ENCODE measurements around the gene DCPS.
"Not testable (repeated sequence)": the region's sequence is repeated elsewhere in the genome, so short reads cannot be mapped to it uniquely, and the experiment has no call there.

The DCPS gene

DNA sequence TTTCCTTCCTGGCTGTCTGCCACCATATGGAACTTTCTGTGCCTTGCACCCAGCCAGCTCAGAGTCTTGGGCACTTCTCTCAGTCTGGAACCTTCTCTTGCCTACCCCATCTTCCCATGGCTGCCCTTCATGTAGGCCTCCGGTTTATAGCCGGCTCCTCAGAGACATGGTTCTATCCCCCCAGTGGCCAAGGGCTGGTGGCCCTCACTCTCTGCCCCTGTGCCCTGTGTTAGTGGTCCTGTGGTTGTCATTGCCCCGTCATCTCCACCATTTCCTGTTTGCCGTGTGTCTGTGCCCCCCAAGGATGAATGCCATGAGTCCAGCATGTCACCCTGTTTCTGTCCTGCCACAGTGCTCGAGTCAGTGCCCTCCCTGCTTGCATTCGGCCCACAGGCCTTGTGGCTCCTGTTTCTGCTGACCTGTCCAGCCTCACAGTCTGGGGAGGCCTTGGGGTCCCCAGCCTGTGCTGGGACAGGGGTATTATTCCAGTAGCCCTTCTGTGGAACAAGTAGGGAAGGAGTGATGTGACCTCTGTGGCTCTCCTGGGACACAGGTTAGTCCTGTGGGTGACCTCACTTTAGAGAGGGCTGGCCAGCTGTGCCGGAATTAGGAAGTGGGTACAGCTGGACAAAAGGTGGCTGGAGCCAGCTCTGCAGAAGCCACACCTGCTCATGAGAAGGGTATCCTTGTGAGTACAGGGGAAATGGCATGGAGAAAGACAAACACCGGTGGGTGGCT is 82.3 kb downstream of the DCPS start:
- H3K4me3 ChIP-seq (ENCODE audit: low read length): no peak overlapping the region
- no peak for DNase-seq (ENCODE audit: low read depth)
- TF ChIP-seq, protein P1, sequence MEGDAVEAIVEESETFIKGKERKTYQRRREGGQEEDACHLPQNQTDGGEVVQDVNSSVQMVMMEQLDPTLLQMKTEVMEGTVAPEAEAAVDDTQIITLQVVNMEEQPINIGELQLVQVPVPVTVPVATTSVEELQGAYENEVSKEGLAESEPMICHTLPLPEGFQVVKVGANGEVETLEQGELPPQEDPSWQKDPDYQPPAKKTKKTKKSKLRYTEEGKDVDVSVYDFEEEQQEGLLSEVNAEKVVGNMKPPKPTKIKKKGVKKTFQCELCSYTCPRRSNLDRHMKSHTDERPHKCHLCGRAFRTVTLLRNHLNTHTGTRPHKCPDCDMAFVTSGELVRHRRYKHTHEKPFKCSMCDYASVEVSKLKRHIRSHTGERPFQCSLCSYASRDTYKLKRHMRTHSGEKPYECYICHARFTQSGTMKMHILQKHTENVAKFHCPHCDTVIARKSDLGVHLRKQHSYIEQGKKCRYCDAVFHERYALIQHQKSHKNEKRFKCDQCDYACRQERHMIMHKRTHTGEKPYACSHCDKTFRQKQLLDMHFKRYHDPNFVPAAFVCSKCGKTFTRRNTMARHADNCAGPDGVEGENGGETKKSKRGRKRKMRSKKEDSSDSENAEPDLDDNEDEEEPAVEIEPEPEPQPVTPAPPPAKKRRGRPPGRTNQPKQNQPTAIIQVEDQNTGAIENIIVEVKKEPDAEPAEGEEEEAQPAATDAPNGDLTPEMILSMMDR (IDR thresholded peaks at IDR 0.05; ENCODE audit: insufficient read depth, low read depth, low read length, missing control alignments): no peak

DNA sequence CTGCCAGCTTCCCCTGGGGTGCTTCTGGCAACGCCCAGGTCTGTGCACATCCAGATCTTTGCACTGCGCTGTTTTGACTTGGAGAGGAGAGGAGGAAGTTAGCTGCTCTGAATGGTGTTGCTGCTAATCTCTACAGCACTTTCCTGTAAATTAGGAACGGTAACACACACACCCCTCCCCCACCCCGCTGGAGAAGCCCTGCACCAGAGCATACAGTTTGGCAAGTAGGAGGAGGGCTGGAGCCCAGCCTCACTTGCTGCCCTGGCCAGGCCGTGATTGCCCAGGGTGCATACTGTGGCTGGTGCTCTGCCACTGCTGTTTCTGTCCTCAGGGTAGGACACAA is 82.8 kb downstream of the DCPS start:
- DNase-seq (ENCODE audit: low read depth): peak; percentile 37
- H3K4me3 ChIP-seq (ENCODE audit: low read length): not testable (repeated sequence)

DNA sequence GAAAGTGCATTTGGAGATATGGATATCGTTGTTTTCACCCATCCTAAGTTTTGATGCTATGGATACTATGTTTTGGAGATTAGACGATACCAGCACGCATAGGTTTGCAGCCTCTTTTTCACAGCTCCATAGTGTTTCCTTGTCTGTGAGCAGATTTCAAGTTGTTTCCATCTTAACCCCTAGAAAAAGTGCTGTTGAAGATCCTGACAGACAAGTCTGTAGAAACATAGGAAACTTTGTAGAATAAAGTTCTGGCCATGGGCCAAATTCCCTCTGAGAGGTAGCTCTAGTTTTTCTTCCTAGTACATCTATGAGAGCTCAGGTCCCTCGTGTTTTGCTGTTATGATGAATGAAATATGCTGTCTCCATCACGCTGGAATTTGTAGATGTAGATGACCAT is 84.0 kb downstream of the DCPS start:
- no peak for DNase-seq (ENCODE audit: low read depth)
- TF ChIP-seq, protein P1 (IDR thresholded peaks at IDR 0.05; ENCODE audit: insufficient read depth, low read depth, low read length, missing control alignments): no peak
- no peak overlapping the region for H3K4me3 ChIP-seq (ENCODE audit: low read length)

DNA sequence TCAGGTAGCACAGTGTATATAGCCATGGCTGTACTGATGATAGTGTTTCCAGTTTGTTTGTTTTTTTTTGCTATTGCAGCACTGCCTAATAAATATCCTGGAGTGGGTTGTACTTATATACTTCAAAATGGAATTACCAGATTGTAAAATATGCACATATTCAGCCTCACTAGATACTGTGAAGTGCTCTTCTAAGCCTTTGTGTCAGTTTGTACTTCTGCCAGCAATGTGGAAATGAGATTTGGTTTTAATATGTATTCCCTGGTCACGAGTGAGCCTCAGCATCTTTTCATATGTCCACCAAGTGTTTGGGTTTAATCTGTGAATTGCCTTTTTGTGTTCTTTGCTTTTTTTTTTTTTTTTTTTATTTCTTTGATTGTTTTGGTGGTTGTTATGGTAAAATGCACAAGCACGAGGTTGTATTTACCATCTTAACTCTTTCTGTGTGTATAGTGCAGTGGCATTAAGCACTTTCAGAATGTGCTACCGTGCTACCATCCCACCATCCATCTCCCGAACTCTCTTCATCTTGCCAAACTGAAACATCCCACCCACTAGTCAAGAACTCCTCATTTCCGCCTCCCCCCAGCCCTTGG is 86.5 kb downstream of the DCPS start:
- TF ChIP-seq, protein P1 (IDR thresholded peaks at IDR 0.05; ENCODE audit: insufficient read depth, low read depth, low read length, missing control alignments): no peak
- no peak for DNase-seq (ENCODE audit: low read depth)
- H3K4me3 ChIP-seq (ENCODE audit: low read length): no peak overlapping the region

DNA sequence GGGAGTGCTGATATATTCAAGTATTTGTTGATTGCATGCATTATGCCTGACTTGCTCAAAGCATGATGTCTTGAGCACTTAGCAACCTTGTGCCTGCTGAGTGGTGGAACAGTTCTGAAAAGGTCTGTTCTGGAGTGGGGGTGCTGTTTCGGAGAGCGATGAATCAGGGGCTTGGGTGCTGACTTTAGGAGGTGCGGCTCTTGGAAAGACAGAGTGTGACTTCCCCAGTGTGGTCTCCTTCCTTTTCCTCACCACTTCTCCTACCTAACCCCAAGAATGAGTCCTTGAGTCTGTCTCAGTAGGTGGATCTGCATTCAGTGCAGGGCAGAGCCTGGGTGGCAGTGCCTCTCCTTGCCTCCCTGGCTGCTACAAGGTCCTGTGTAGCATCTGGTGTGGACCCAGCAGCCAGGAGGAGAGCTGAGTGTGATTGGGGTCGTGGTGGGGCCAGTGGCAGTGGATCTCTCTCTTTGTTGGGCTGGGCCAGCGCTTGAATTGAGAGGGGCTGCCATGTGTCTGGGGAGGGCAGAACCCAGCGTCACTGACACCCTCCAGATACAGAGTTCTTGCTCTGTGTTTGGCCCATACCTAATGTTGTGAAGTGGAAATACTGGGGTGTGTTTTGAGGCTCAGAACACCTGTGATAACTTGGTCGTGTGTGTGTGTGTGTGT is 87.6 kb downstream of the DCPS start:
- TF ChIP-seq, protein P1 (IDR thresholded peaks at IDR 0.05; ENCODE audit: insufficient read depth, low read depth, low read length, missing control alignments): no peak
- H3K4me3 ChIP-seq (ENCODE audit: low read length): no peak overlapping the region
- no peak for DNase-seq (ENCODE audit: low read depth)

DNA sequence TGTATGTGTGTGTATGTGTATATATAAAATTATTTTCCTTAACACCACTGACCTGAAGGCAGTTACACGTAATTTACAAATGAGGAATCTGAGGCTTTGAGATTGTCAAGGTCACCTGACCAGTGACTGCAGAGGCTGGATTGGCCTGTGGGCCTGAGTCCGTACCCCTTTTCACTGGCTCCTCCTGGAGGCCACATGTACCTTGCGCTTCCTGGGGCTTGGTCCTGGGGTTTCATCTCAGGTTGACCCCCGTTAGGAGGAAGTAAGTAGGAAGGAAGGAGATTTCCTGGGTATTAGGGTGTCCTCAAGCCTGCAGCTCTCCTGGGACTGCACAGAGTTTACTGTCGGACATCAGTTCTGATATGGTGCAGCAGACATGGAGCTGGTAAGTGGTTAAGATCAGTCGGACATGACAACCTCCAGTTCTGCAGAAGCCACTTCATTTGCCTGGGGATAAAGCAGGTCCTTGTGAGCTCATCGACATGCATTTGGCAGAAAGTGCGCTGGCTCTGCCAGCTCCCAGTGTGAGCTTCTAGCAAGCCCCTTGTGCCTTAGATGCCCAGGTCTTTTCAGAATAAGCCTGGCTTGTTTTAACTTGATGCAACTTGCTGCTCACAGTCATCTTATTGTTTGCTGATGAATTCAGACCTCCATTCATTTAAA is 88.2 kb downstream of the DCPS start:
- no peak overlapping the region for H3K4me3 ChIP-seq (ENCODE audit: low read length)
- TF ChIP-seq, protein P1 (IDR thresholded peaks at IDR 0.05; ENCODE audit: insufficient read depth, low read depth, low read length, missing control alignments): no peak
- peak; percentile 90 for DNase-seq (ENCODE audit: low read depth)

DNA sequence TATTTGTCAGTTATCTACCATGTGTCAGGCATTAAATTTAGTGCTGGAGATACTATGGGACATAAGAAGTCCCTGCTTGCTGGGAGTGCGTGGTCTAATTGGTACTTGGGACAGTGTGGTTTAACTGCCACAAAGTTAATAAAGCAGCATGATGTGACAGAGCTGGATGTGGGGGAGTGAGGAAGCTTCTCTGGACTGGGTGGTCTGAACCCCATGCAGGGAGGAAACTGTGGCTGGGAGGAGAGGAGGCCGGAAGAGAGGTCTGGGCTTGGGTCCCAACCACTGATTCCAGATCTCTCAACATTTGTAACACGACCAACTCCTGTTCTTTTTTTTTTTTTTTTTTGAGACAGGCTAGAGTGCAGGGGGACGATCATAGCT is 88.8 kb downstream of the DCPS start:
- DNase-seq (ENCODE audit: low read depth): no peak
- TF ChIP-seq, protein P1 (IDR thresholded peaks at IDR 0.05; ENCODE audit: insufficient read depth, low read depth, low read length, missing control alignments): no peak
- H3K4me3 ChIP-seq (ENCODE audit: low read length): no peak overlapping the region

Measured in epithelial cell of esophagus (primary cell).